ENCODE results near the gene COX6A2. TPM values are rescaled to one million over a fixed set of nuclear protein-coding genes. Genes with fewer than 3 reads are reported as not detected.
A peak's percentile ranks its signal among the peaks of the same experiment; 100 is the strongest.

COX6A2 gene
- total RNA-seq, 1 donor from 2014 or later: 1,514 TPM

- DNase-seq (no peak), ATAC-seq (ENCODE audit: poor library complexity) (no peak)
- intact Hi-C loops (cut with DNase I): no loop called here
These were observed 37.6 kb downstream of the COX6A2 start for GRCh38 chr16:31390504-31391041.

- no peak for DNase-seq
- no peak for ATAC-seq (ENCODE audit: poor library complexity)
- intact Hi-C loops (cut with DNase I): no loop called here
These were observed 39.6 kb downstream of the COX6A2 start for GRCh38 chr16:31388535-31388934.

- no peak for DNase-seq
- intact Hi-C loops (cut with DNase I): no loop called here
- ATAC-seq (ENCODE audit: poor library complexity): no peak
These were observed 41.8 kb downstream of the COX6A2 start for GRCh38 chr16:31386157-31386984.

- intact Hi-C loops (cut with DNase I): no loop called here
- DNase-seq (no peak), ATAC-seq (ENCODE audit: poor library complexity) (no peak)
These were observed 42.5 kb downstream of the COX6A2 start for GRCh38 chr16:31385680-31386079.

- DNase-seq (peak; percentile 83), ATAC-seq (ENCODE audit: poor library complexity) (peak; percentile 94)
- intact Hi-C loops (cut with DNase I): no loop called here
These were observed 45.5 kb downstream of the COX6A2 start for GRCh38 chr16:31382485-31383161.

- ATAC-seq (ENCODE audit: poor library complexity) (no peak), DNase-seq (no peak)
- intact Hi-C loops (cut with DNase I): no loop called here
These were observed 48.0 kb downstream of the COX6A2 start for GRCh38 chr16:31380201-31380600.

Other genes starting within 250 kb of the COX6A2 start
- gene FUS, start 248.2 kb downstream of the COX6A2 start, total RNA-seq: 79.3 TPM
- 8.2 TPM for gene PYCARD, start 225.6 kb downstream of the COX6A2 start, total RNA-seq
- 0.70 TPM for gene TRIM72, start 214.2 kb downstream of the COX6A2 start, total RNA-seq
- gene PYDC1, start 211.2 kb downstream of the COX6A2 start, total RNA-seq: not detected
- 8.6 TPM for gene ITGAM, start 168.4 kb downstream of the COX6A2 start, total RNA-seq
- 1.2 TPM for gene ITGAX, start 73.2 kb downstream of the COX6A2 start, total RNA-seq
- gene ITGAD, start 35.0 kb downstream of the COX6A2 start, total RNA-seq: not detected
- 1.9 TPM for gene ZNF843, start 14.4 kb upstream of the COX6A2 start, total RNA-seq
- gene ARMC5, start 31.1 kb upstream of the COX6A2 start, total RNA-seq: 5.8 TPM
- gene TGFB1I1, start 43.8 kb upstream of the COX6A2 start, total RNA-seq: 13.2 TPM
- gene SLC5A2, start 54.8 kb upstream of the COX6A2 start, total RNA-seq: not detected
- 20.1 TPM for gene RUSF1, start 80.0 kb upstream of the COX6A2 start, total RNA-seq
- gene AHSP, start 99.5 kb upstream of the COX6A2 start, total RNA-seq: not detected

Measured in Right ventricle myocardium superior (tissue), 1 donor.